Globus pallidus (tissue), 1 donor: ENCODE results near the gene IFIH1.

ENCODE experiments used
- DNase-seq: peaks from one replicate; pipeline ENCODE4 v3.0.0-alpha.2; 2015; ENCODE audit warnings: low spot score

IFIH1 gene

DNA sequence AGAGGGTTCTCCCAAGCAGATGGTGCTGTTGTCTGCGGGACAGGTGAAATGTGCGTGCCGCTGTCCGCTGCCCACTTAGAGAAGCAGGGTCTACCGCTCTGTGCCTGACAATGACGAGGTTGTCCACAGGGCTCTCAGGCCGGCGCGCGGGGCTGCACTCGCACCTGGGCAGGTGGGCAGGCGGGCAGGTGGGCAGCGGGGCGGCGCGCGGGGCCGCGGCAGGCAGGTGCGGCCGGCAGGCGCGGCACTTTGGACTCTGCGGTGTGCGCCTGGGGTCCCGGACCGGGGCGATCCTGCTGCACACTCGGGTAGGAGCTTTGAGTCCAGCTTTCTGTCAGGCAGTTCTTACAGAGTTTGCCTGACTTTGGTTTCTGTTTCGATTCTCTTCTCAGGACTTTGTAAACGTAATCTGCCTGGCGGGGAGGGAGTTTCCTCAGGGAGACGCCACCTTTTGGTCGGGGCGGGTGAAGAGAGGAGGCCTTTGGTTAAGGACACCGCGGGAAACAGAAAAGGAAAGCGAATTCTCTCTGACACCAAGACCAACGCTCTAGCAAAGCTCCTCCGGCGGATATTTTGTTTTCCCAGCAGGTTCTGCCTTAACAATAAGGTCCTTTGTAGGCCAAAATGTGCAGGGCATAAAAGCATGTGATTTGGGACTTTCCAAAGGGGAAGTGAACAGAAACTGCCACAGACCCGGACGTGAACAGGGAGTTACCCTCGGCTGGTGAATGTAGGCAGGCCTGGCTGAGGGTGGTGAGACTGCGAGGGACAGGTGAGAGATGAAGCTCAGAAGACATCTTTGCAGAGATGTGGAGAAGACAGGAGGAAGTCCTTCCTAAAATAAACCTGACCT lies at the start of gene IFIH1:
TSS of gene IFIH1 (minus strand) at position 357 of the 853 bp plus-strand sequence. CDS start 377 bp downstream, outside the sequence.
- DNase-seq: peak; percentile 79

DNA sequence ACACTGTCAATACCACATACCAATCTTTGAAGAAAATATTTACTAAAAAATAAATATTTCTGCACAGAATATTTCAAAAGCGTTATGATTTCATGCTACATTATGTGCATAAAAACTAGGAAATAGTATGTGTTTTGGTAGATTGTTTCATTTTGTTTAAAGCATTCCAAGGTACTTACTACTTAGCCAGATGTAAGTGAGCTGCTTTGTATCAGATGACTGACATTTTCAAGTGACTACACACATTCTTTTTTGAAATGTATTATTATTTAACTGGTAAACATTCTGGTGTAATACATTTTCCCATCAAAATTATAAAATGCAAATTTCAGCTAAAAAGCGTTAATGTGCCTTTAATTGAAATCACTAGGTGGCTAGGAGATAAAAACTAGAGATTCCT lies 46.9 kb upstream of the IFIH1 start:
- no peak for DNase-seq

DNA sequence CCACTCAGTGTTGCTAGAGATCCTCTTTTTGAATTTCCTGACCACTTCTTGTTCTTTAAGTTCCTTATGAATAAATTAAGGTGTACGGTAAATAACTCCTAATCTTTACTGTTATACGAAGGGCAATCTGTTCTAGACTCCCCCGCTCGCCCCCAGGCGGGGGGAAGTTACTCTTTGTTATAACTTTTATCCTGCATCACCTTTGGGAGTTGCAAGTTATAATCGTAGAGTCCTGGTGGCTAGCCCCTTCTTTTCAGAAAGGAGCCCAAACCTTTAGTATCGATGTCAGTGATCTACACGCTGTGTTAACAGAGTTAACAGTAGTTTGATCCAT lies 26.1 kb upstream of the IFIH1 start:
- no peak for DNase-seq

DNA sequence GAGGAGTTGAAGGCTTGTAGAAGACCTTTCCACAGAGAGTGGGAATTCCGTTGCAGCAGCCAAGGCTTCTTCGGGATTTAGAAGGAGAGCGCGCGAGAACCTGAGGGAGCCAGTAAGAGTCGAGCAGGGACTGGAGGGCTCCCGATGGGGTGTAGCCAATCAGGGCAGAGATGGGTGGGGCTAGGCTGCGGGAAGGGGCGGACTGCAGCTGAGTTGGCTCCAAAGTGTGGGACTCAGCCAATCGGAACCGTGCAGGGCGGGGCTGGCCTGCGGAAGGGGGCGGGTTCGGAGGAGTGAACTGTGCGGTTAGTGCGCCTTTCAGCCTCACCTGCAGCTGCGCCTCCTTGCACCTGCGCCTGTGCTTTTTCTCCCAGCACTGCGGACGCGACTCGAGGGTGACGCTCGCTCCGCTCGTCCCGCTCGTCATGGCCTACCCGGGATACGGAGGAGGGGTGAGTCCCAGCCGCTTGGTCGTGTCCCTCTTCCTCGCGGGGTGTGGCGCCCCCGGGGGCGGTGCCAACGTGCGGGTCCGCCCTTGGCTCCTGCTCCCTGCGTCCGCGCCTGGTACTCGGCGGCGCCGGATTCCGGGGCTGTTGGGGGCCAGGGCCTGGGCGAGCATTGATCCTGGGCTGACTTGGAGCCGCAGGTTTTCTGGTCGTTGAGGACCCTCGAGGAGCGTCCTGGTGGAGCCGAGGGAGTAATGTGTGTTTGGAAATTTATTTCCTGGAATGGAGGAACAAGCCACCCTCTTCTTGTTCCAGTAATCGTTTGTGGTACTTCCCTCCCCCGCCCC lies 25.5 kb upstream of the IFIH1 start, which contains the start of gene GCA:
TSS of gene GCA (plus strand) at position 309 of the 793 bp plus-strand sequence. CDS start at position 426, 117 bp downstream.
- DNase-seq: peak; percentile 98

DNA sequence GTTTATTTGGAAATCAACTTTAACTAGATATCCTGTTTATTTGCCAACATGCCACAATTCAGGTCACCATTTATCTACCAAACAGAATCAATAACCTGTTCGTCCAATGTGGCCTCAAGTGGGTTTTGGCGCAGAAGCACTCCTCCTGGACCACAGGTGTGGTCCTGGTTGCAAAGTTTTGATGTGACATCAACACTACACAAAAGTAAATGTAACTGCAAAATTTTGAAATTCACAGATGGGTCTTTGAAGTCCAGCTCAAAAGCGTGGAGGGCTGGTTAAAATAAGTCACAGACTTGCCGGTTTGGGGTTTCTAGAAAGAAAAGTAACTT lies 25.0 kb upstream of the IFIH1 start:
- DNase-seq: no peak

DNA sequence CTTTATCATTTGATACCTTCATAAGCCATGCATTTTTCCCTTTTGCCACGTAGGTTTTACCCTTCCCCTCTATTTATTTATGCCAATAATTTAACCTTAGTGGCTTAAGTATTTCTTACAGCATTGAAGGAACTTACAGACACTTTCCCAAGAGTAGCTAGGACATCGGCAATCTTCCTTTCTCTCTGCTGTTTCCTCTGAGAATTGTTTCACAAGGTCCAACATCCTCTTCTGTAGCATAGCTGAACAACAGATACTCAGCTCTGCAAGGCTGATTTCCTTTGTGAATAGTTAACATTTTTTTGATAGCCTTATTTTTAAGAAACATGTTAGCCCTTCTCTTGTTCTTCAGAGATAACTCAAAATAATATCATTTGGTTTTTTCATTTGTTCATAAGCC lies 24.4 kb upstream of the IFIH1 start:
- DNase-seq: no peak

DNA sequence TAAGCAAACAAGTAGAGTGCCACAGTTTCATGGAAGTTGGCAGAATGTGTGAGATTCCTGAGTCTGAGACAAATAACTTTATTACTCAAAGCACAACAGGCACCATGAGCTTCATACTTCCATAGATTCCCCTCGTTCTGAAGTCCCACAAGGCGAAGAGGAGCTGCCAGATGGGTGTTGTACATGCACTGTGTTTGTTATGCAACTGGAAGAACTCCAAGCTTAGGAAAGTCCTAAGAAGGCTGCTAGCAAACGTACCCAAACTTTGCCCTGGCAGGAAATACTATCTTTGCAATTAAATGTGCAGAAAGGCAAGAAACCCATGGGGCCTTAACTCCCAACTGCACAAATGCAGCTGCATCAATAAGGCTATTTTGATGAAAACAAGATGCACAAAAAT lies 23.8 kb upstream of the IFIH1 start:
- DNase-seq: no peak

DNA sequence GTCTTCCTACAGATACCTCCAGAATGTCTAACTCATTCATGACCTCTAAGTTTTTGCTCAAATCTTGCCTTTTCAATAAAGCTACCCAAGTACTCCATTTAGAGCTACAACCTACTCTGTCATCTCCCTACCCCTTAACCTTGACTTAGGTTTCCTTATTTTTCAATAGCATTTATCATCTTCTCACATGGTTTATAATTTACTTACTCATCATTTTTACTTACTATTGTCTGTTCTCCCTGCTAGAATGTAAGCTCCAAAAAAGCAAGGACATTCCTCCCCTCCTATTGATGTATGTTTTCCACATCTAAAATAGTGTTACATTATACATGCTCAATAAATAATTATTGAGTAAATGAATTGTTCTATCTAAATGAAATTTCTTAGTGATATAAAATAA lies 22.3 kb upstream of the IFIH1 start:
- DNase-seq: no peak

DNA sequence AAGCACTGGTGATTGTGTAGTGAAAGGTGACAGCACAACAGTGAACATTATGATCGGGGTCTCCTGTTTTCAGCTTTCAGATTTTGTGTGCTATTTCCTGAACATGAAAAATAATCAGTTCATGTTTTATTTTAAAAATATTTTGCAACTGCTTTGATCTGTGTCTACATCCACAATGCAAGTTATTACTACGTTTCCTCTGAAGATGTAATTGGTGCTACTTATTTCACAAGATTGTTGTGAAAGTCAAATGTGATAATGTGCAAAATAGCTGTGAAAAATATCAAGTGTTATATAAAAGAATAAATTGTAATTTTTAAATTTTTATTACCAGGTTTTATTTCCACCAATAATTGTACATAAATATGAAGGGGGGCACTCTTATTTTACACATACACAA lies 19.4 kb upstream of the IFIH1 start:
- no peak for DNase-seq

DNA sequence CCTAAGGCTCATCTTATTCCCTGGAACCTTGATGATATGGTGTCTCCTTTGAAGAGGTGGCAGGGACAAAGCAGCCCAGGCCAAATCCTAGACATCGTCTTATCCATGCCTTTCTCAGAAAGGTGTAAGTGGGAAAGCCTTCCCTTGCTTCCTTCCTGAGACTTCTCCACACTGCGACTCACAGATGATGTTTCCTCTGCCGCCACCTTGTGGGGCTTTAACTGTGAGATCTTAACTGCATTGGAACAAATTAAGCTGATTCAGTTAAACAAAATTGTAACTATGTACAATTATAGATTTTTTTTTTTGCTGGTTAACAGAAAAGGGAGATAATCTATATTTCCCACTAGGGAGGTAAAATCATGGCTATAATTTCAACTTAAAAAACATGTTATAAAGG lies 15.5 kb upstream of the IFIH1 start:
- peak; percentile 35 for DNase-seq

DNA sequence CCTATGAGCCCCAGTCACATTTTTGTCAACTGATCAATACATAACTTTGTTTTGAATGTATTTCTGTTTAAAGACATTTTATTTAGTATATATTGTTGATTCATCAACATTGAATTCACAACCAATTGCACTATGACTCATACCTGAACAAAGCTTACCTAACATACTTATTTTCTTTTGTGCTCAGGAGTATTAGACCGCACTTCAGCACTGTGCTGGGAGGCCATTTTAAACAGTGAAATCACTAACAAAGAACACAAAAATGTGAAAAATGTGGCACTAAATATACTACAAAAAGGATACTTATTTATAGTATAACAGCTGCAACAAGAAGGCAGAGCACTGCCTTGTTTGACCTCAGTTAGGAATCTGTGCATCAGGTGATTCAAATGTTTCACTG lies 12.4 kb upstream of the IFIH1 start:
- no peak for DNase-seq

DNA sequence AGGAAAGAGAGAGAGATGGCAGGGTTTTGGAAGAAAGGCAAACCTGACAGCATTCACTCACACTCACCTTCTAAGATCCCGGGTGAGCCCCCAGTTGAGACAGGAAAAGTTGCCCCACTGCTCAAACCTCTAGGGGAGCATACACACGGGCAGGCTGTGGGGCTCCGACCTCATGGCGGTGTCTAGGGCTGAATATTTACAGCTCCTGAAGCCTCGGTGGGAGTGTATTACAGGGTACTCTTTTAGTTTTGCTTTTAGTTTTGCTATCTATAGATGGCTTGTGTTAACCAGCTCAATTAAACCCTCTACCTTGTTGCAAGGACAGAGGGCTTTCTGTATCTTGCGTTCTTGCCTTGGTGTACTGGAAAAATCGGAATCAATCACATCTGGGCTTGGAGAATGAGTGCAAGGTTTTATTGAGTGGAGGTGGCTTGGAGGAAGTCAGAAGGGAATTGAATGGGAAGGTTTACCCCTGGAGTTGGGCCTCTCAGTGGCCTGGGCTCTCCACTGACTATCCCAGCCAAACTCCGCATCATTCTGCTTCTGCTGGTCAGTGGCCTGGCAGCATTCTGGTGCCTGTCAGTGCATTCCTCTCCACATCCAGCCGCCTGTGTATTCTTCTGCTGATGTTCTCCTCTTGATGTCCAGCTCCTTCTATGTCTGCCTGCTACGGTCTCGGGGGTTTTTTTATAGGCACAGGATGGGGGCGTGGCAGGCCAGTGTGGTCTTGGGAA lies 10.1 kb upstream of the IFIH1 start:
- no peak for DNase-seq

DNA sequence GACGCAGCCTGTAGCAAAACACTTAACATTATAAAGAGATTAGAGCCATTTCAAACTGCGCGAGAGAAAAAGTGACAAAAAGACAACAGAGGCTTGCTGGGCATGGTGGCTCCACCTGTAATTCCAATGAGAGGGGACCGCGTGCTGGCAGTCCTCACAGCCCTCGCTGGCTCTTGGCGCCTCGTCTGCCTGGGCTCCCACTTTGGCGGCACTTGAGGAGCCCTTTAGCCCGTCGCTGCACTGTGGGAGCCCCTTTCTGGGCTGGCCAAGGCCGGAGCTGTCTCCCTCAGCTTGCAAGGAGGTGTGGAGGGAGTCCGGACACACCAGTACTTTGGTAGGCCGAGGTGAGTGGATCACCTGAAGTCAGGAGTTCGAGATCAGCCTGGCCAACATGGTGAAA lies 9.3 kb upstream of the IFIH1 start:
- DNase-seq: no peak

DNA sequence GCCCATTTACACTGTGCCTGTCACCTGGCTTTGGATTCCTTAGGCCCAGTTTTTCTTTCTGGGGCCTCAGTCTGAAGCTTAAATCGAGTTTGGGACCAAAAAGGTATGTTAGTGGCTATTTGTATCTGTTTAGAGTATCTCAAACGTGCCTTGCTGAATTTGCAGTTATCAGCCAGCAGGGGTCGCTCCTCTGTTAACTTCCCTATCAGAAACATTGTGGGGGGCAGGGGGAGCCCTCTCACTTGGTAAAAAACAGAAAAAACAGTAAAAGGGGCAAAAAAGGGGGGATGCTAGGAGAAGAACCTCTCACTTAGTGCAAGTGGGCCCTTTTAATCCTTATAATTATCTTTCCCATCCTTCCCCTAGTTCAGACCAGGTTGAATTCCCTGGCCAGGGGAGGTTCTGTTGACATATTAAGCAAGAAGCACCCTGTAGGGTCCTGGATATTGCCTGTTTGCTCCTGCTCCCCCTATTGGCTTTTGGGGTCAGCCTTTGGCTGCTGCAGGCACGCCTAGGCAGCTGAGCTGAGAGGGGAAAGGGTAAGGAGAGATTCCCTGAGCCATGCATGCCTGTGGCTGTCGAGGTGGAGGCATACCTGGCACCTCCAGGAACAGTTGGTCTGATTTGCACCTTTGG lies 8.8 kb upstream of the IFIH1 start:
- DNase-seq: no peak

DNA sequence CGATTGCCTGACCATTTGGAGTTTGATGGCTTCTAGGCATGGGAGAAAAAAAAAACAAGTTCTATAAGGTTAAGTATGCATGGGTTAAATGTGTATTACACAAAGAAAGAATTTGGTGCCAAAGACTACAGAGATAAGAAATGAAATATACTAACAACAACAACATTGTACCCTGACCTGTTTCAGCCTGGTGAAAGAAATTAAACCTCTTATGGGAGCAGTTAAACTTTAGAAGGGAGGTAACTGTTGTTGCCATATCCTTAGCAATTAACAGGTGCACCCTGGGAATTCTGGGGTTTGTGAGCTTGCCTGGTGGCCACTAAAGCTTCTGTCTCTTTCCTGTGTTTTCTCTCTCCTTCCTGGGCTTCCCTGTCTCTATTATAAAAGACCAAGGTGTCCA lies 6.5 kb upstream of the IFIH1 start:
- DNase-seq: no peak

DNA sequence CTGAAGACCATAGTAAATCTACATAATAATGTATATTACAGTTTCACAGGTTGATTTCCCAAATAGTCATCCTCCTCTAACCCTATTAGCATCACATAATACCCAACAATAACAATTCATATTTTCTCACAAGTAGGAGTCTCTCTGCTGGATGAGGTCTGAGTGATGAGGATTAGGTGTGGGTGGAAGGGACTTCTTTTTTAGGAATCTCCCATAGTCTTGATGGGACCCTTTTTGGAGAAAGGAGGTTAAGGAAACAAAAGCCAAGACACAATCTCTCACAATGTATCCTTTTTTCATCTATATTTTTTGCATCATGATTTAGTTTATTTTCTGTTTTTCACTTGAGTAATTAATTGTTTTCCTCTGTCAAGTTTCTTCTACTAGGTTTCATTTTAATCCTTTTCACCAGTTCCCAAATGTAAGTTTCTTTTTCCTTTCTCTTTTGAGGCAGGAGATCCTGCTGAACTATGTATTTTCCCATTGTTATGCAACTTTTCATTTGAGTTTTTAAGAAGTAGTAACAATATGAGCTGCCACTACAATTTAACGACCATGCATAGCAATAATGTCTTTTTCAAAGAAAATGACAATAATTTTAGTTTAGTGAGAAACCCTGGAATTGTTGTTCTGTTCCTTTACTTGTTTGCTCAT lies 2.5 kb upstream of the IFIH1 start:
- DNase-seq: no peak

DNA sequence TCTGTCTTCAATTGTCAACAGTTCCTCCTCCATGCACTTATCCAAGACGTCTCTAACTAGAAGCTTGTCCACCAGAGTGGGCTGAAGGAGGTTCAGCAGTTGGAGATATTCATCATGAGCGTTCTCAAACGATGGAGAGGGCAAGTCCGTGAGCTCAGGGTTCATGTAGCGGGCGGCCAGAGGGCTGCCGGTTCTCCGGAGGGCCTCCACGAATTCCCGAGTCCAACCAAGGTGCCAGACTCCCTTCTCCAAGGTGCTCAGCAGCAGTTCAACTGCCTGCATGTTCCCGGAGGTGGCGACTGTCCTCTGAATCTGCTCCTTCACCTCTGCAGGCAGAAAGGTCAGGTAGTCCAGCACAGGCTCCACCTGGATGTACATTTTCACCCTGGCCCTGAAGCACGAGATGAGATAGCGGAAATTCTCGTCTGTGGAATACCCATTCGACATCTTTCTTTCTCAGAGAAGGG lies 590 bp downstream of the IFIH1 start:
- peak; percentile 12 for DNase-seq

DNA sequence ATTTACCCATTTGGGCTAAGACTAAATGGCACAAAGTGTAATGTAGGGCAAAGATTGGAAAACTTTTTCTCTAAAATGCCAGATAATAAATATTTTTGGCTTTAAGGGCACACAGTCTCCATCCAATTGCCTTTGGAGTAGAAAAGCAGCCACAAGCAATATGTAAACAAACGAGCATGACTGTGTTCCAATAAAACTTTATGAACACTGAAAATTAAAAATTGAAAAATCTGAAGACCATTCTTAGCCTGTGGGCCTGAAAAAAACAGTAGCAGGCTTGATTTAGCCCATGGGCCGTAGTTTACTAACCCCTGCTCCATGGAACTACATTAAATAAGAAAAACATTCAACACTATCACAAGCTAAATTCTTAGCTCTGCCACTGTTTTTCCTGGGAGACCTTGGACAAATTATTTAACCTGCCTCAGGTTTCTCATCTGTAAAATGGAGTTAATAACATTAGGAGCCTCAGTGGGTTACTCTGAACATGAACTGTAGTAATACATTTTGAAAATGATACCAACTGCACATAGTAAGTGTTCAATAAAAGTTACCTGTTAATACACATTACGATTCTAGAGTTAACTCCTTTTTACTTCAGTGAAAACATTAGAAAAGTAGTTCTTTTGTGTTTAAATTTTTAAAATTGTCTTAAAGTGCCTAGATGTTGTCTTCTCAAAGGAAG lies 1.3 kb downstream of the IFIH1 start:
- DNase-seq: no peak

DNA sequence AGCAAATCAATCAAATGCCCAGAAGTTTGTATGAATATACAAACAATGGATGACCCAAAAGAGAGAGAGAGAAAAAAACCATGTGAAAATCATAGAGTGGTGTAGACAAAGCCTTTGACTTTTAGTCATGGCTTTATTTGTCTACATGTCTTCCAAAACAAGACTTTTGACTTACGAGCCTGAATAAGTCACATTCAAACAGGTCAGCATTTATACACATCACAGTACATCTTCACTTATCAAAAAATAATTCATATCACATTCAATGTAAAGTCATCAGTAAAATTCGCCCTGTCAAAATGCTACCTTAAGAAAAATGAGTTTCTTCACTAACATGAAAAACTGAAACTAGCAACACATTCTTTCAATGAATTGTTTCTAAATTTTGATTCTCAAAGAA lies 1.9 kb downstream of the IFIH1 start:
- no peak for DNase-seq

DNA sequence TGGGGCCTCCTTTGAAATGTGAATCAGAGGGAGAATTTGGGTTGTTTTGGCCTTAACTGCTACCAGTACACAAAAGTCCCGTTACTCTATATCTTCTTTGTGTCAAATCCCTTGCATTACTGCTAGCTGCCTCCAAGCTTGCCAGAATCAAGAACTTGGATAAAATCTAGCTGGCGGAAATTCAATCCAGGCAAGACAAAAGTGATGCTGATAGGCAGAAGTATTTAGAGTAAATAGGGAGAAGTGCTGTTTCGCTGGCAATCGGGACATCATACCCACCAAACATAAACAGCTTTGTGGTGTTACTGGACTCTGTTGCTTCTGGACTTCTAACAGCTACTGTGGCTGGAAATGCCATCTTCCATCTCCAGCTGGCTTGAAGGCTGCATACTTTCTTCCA lies 2.5 kb downstream of the IFIH1 start:
- peak; percentile 16 for DNase-seq

DNA sequence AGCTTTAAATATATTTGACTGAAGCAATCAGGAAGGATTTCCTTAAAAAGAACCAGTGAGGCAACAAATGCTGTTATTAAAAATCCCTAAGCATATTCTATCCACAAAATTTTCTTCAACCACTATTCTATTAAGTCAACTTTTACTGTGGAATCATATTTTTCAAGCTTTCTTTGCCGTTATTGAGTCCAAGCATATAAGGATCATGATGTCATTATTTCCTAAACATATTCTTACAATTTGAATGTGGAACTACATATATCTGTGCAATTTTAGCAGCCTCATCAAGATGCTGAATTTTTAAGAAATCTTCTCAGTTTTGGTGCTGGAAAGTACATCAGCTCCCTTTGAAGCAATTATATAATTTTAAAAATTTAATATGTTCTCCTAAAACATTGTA lies 5.6 kb downstream of the IFIH1 start:
- no peak for DNase-seq
